Measurements from ENCODE around the gene KRT85.
"Not testable (repeated sequence)": the region's sequence is repeated elsewhere in the genome, so short reads cannot be mapped to it uniquely, and the experiment has no call there.

KRT85 gene

GRCh38 chr12:52366738-52367485 is at the start of gene KRT85:
KRT85 (minus strand) TSS chr12:52367481; CDS start chr12:52367405, 76 bp downstream.
- no peak for DNase-seq (ENCODE audit: low read depth)

GRCh38 chr12:52416795-52417194 is 49.5 kb upstream of the KRT85 start:
- DNase-seq (ENCODE audit: low read depth) = no peak

DNA sequence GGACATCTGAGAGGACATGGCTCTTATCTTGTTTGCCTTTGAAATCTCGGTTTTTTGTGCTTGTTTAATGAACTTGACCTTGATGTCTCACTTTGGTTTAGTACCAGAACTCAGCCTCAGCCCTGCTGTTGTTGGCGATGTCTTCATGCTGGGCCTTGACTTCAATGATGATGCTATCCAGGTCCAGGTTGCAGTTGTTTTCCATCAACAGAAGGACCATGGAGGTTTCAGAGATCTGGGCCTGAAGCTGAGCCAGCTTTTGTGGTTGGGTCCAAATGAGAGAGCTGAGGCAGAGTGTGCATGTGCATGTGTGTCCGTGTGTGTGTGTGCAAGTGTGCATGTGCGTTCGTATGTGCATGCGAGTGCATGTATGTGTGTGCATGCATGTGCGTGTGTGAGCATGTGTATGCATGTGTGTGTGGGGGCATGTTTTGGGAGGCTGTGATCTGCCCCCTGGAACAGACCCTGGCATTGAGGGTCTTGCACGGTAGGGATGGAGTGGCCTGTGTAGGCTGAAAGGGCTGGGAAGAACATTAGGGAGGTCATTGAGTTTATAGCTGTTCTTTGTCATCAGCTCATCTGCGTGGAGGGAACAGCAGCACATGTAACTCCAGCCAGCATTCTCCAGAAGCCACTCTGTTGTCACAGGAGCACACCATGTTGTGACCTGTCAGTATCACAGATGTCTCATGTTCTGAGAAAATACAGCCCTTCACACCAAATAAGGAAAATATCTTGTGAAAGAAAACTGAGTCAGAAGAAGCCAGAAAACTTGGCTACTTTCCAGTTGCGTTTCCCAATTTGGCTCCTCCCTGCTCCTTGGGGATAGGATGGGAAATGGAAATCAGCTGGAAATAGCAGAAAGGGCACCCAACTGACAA is 48.8 kb upstream of the KRT85 start:
- DNase-seq (ENCODE audit: low read depth) = no peak

- DNase-seq (ENCODE audit: low read depth) = no peak
Measured at GRCh38 chr12:52414936-52415335, 47.7 kb upstream of the KRT85 start.

DNA sequence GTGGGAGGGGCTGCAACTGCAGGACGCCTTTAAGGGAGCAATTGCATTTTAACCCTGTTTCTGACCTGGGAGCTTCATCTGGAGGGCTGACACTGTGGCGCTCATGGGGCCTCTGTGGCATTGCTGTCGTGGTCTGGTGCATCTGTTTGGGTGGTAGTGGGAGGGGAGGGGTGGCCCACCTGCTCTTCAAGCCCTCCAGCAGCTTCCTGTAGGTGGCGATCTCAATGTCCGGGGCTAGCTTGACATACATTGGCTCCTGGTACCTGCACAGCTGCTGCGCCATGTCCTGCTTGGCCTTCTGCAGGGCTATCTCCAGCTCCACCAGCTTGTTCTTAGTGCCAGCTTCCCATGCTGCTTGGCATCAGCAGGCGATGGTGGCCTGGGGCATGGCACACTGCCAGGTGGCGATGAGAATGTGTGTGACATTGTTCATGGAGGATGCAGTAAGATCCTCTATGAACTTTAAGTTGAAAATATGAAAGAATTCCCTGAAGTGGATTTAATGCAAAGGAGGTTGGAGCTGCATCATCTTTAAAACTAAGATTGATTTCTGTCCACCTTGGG is 46.6 kb upstream of the KRT85 start:
- DNase-seq (ENCODE audit: low read depth) = no peak

DNA sequence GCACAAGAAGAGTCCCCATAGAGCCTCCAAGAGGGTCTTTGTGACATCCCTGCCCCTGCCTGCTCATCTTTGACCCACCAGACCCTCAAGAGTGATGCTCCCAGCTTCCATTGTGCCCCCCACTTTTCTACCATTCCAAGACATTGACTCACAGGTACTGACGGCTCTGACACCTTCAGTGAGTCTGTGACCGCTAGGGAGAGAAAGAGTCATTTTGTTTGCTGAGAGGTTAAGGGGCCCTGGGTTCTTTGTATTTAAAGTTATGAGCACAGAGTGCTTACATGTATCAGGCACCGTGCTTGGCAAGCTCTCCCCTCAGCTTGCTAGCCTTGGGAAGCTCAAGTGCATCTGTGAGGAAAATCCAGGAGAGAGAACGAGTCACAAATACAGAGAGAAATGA is 45.9 kb upstream of the KRT85 start:
- DNase-seq (ENCODE audit: low read depth) = no peak

GRCh38 chr12:52411815-52412214 is 44.5 kb upstream of the KRT85 start:
- DNase-seq (ENCODE audit: low read depth) = no peak

DNA sequence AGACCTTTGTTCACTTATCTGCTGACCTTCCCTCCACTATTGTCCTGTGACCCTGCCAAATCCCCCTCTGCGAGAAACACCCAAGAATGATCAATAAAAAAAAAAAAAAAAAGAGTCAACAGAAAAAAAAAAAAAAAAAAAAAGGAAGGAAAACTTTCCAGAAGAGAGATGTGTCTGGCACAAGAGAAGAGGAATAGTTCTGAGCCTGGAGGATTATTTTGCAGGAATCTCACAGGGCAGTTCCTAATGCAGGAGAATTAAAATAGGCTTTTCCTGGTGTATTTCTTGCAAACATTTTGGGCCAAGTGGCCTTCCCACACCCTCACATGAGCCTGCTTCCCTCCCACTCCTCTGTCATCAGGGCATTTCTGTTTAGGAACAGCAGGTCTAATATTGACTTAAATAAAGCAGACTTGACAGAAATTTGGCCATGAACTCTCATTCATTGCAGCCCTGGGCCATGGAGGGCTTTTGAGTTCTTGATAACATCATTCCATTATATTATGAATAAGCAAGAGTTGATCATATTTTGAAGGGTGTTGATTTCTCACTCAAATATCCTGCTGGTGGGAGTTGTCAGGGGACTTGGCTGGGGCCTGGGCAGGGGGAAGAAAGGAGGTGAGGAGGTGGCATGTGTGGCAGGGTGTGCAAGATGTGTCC is 43.4 kb upstream of the KRT85 start:
- DNase-seq (ENCODE audit: low read depth) = not testable (repeated sequence)

GRCh38 chr12:52407918-52408317 is 40.6 kb upstream of the KRT85 start:
- DNase-seq (ENCODE audit: low read depth) = no peak

GRCh38 chr12:52405922-52406385 is 38.7 kb upstream of the KRT85 start, which contains the start of gene KRT82:
KRT82 (minus strand) TSS chr12:52406335; CDS start chr12:52406277, 58 bp downstream.
- no peak for DNase-seq (ENCODE audit: low read depth)

DNA sequence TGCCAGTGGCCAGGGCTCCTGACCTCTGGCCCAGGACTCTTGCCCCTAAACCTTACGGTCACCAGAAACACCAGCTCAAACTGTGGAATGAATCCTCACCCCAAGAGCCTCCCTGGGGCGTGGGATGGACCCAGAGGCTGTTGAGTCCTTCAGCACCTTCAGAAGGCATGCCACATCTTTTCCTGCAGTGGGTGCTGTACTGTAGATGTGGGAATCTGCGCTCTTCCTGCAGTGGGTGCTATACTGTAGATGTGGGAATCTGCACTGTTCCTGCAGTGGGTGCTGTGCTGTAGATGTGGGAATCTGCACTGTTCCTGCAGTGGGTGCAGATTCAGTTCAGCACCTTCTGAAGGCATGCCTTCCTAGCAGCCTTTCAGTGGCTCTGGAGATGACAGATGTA is 37.7 kb upstream of the KRT85 start:
- DNase-seq (ENCODE audit: low read depth) = no peak

DNA sequence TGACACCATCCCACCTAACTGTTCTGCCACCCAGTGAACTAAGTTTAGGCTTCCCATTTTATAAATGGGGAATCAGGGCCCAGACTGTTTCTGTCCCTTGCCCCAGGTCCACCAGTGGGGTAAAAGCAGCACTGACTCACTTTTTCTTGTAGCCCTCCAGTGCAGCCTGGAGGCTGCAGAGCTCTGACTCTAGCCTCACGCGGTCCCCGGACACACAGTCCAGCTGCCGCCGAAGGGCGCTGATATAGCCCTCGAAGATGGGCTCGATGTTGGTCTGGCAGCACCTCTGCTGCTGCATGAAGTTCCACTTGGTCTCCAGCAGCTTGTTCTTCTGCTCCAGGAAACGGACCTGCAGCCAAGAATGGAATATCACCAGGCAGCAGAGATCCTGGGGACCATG is 36.3 kb upstream of the KRT85 start:
- DNase-seq (ENCODE audit: low read depth) = no peak

DNA sequence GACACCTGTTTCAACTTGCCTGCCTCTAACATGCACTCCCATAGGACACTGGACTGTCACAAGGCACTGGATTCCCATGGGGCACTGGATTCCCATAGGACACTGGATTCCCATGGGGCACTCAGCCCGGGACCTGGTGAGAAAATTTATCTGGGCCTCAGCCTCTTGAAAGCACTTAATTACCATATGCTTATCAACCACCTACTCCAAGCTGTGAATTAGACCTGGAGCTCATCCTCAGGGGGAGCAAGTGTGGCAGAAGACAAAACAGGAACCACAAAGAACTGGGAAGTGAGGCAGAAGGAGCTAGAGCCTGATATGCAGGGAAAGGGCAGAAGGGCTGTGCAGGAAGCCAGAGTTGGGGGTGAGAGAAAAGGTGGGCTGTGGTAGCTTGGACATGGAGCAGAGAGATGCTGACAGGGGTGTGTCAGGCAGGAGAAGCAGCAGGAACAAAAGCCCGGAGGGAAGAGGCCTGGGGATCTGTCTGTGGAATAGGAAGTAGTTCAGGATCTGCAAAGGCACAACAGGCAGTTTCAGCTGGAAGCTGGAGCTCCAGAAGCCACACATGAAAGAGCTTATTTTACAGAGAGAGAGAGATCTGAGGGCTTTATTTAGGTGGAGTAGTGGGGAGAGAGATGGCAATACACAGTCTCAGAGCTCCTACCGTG is 35.7 kb upstream of the KRT85 start:
- DNase-seq (ENCODE audit: low read depth) = no peak

GRCh38 chr12:52402377-52402776 is 35.1 kb upstream of the KRT85 start:
- no peak for DNase-seq (ENCODE audit: low read depth)

GRCh38 chr12:52401926-52402325 is 34.6 kb upstream of the KRT85 start:
- no peak for DNase-seq (ENCODE audit: low read depth)

DNA sequence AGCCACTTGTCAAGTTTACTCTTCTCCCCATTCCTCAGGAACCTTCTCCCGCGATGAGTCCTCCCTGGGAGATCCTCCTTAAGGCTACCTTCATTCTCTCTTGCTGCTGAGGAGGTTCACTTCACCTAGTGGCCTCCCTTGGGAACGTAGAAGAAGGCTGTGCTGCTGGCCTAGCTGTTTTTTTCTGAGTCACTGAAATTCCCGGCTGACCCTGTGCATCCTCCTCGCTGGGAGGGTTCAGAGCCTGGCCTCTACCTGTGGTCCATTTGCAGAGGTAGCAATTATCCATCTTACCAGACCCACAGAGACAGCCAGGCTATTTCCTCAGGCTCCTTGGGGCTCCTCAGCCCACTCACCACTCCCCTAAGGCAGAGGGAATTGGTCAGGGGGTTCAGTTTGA is 34.2 kb upstream of the KRT85 start:
- DNase-seq (ENCODE audit: low read depth) = no peak

- no peak for DNase-seq (ENCODE audit: low read depth)
Measured at GRCh38 chr12:52400906-52401305, 33.6 kb upstream of the KRT85 start.

- no peak for DNase-seq (ENCODE audit: low read depth)
Measured at GRCh38 chr12:52399756-52400155, 32.5 kb upstream of the KRT85 start.

DNA sequence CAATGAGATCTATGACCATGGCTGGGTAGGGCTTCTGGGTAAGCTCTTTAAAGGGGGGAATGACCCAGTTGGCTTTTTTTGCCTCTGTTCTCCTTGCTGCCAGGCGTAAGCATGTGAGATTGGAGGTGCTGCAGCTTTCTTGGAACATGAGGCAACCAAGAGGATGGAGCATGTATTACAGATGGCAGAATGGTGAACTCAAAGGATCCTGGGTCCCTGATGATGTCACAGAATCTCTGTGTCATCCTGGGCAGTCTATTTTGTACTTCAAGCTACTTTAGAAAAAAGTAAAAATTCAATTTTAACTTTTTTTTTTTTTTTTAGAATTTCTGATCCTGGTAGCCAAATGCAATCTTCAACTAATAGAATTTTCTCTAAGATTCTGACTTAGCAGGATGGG is 30.9 kb upstream of the KRT85 start:
- no peak for DNase-seq (ENCODE audit: low read depth)

DNA sequence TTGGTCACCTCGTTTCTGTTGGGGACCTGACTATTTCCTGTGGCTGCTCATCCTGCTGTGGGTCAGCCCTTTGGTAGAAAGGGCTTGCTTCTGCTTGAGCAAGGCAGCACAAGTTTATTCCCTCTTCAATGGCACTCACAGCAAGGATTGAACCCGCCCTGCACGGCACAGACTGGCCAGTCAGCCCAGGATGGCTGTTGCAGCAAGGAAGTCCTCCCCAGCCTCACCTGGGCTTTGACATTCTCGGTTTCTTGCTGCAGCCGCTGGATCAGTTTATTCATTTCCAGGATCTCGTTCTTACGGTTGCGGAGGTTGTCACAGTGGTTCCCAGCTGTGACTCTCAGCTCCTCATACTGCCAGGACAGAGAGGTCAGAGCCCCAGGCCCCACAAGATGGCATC is 29.4 kb upstream of the KRT85 start:
- no peak for DNase-seq (ENCODE audit: low read depth)

- no peak for DNase-seq (ENCODE audit: low read depth)
Measured at GRCh38 chr12:52395761-52396434, 28.6 kb upstream of the KRT85 start.
